Large intestine (tissue), 3 donors: ENCODE results near the gene PDZD2. TPM values are rescaled to one million over a fixed set of nuclear protein-coding genes. Genes with fewer than 3 reads are reported as not detected.

ENCODE experiments used
- DNase-seq, 2 donors: peaks; one replicate each; pipeline versions ENCODE4 v3.0.0 to v3.0.0-alpha.2; 2013
- H3K27ac ChIP-seq: one replicate; pipeline ENCODE4 v1.5.1; 2013; ENCODE audit warnings: low read length
- H3K27me3 ChIP-seq: 2 replicates; pipeline ENCODE4 v1.6.1; 2013; ENCODE audit warnings: low read length; ENCODE audit not compliant: control insufficient read depth, insufficient read depth
- H3K36me3 ChIP-seq: 2 replicates; pipeline ENCODE4 v1.6.1; 2013; ENCODE audit warnings: low read length; ENCODE audit not compliant: control insufficient read depth, insufficient read depth
- H3K4me1 ChIP-seq: one replicate; pipeline ENCODE4 v1.6.1; 2013; ENCODE audit warnings: low read length; ENCODE audit not compliant: control insufficient read depth, insufficient read depth
- H3K4me3 ChIP-seq: one replicate; pipeline ENCODE4 v1.5.1; 2013; ENCODE audit warnings: low read length
- H3K9me3 ChIP-seq: one replicate; pipeline ENCODE4 v1.6.1; 2013; ENCODE audit warnings: mild to moderate bottlenecking, low read depth, low read length, moderate library complexity; ENCODE audit not compliant: control insufficient read depth
- WGBS: methylation state at CpG from one replicate; pipeline ENCODE4 v1.1.5; 2013; ENCODE audit warnings: low lambda C conversion rate; ENCODE audit not compliant: insufficient coverage; 5-methylcytosine and 5-hydroxymethylcytosine counted together
- polyA plus RNA-seq: library from polyadenylated mRNA; unstranded; fragments of 120-200 nt; gene quantifications from one replicate; pipeline ENCODE4 v1.2.1, GENCODE V29; 2013

The PDZD2 gene
- polyA plus RNA-seq, 1 donor: 4.7 TPM

GRCh38 chr5:31656806-31657205 lies 17.9 kb downstream of the PDZD2 start:
- no peaks in the 10 kb centered on the region for H3K9me3 ChIP-seq
- H3K4me1 ChIP-seq: no peaks in the 10 kb centered on the region
- H3K27ac ChIP-seq: no peak overlapping the region
- no peak overlapping the region for H3K4me3 ChIP-seq
- no peak for DNase-seq
- peaks cover 2% of the 10 kb centered on the region for H3K27me3 ChIP-seq
- no peaks in the 10 kb centered on the region for H3K36me3 ChIP-seq
- WGBS: no CpG with 5 or more reads among the region's 4 CpGs

GRCh38 chr5:31657315-31657979 lies 18.5 kb downstream of the PDZD2 start:
- Histone ChIP-seq H3K36me3 (no peaks in the 10 kb centered on the region), H3K27ac (no peak overlapping the region), H3K9me3 (no peaks in the 10 kb centered on the region), H3K4me3 (no peak overlapping the region), H3K4me1 (no peaks in the 10 kb centered on the region), H3K27me3 (peaks cover 2% of the 10 kb centered on the region)
- no peak for DNase-seq
- WGBS: 100% methylated on average over 7 of the region's 11 CpGs

GRCh38 chr5:31661257-31661656 lies 22.3 kb downstream of the PDZD2 start:
- Histone ChIP-seq H3K9me3 (no peaks in the 10 kb centered on the region), H3K4me1 (no peaks in the 10 kb centered on the region), H3K27me3 (peaks cover 2% of the 10 kb centered on the region), H3K27ac (no peak overlapping the region), H3K36me3 (no peaks in the 10 kb centered on the region), H3K4me3 (no peak overlapping the region)
- no CpG with 5 or more reads among the region's 4 CpGs for WGBS
- no peak for DNase-seq

DNA sequence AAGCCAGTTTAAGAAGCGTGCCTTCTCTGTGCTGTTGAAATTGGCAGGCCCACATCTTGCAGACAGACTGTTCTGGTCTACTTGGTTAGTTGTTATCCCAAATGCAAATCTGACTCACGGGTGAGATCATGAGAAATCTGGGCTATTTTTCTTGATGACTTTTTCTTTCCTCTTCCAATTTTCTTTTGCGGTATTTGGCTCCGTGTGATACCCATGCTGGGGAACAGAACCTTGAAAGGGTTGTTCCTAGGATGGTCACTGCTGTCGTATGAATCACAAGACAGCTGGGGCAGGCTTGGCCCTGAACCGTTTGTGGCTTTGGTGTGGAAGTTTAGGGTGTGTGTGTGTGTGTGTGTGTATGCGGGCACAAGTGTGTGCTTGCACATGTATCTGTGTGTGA lies 24.6 kb downstream of the PDZD2 start:
- no CpG with 5 or more reads among the region's 7 CpGs for WGBS
- no peaks in the 10 kb centered on the region for H3K9me3 ChIP-seq
- H3K27me3 ChIP-seq: no peaks in the 10 kb centered on the region
- H3K27ac ChIP-seq: no peak overlapping the region
- H3K4me3 ChIP-seq: no peak overlapping the region
- DNase-seq: no peak
- H3K4me1 ChIP-seq: no peaks in the 10 kb centered on the region
- no peaks in the 10 kb centered on the region for H3K36me3 ChIP-seq

GRCh38 chr5:31664566-31664965 lies 25.6 kb downstream of the PDZD2 start:
- Histone ChIP-seq H3K36me3 (no peaks in the 10 kb centered on the region), H3K4me3 (no peak overlapping the region), H3K4me1 (no peaks in the 10 kb centered on the region), H3K9me3 (no peaks in the 10 kb centered on the region), H3K27ac (no peak overlapping the region), H3K27me3 (no peaks in the 10 kb centered on the region)
- DNase-seq: peak in 1 of 2 donors; percentile 26
- 96% methylated on average over 4 of the region's 8 CpGs for WGBS

DNA sequence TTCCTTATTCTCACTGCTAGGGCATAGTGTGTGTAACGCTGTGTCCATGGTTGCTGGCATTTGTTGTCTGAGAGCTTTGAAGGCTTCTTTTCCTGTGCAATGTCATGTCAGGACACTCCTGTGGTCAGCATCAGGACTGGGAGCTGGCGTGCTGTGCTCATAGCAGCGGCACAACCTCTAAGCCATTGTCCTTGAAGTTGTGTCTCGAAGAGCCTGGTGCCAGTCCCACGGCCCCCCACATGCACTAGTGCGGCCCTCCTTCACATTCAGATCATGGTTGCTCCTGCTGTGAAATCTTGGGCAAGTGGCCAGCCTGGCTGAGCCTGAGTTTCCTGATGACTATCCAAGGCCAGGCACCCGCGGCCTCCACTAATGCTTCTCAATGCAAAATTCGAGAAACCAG lies 32.4 kb downstream of the PDZD2 start:
- Histone ChIP-seq H3K27me3 (peaks cover 2% of the 10 kb centered on the region), H3K9me3 (no peaks in the 10 kb centered on the region), H3K4me1 (no peaks in the 10 kb centered on the region), H3K4me3 (no peak overlapping the region), H3K27ac (no peak overlapping the region), H3K36me3 (no peaks in the 10 kb centered on the region)
- no peak for DNase-seq
- WGBS: no CpG with 5 or more reads among the region's 9 CpGs

DNA sequence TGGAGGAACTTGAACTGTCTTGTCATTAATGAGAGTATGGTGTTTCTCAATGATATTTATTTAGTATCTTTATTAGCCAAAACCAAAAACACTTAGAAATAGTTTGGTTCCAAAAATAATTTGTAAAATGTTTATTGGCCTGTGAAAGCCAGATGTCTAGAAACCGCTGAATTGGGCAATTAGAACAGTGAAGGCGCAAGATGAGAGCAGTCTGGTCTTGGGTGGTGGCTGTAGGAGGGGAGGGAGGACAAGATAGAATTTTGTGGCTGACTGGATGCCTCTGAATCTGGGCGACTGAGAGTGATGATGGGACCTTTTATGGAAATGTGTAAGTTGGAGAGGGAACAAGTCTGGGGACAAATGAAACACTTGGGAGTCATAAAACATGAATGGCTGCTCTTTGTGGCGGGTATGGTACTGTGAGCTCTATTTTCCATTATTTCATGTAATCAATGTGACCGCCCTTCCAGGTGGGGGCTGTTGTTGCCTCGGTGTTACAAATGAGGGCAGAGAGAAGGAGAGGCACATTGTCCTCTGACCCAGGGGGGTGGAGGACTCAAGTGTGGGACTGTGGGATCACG lies 35.5 kb downstream of the PDZD2 start:
- no peak overlapping the region for H3K4me3 ChIP-seq
- H3K36me3 ChIP-seq: no peaks in the 10 kb centered on the region
- no peak for DNase-seq
- no CpG with 5 or more reads among the region's 7 CpGs for WGBS
- H3K27ac ChIP-seq: no peak overlapping the region
- H3K4me1 ChIP-seq: no peaks in the 10 kb centered on the region
- H3K9me3 ChIP-seq: no peaks in the 10 kb centered on the region
- H3K27me3 ChIP-seq: peaks cover 2% of the 10 kb centered on the region

DNA sequence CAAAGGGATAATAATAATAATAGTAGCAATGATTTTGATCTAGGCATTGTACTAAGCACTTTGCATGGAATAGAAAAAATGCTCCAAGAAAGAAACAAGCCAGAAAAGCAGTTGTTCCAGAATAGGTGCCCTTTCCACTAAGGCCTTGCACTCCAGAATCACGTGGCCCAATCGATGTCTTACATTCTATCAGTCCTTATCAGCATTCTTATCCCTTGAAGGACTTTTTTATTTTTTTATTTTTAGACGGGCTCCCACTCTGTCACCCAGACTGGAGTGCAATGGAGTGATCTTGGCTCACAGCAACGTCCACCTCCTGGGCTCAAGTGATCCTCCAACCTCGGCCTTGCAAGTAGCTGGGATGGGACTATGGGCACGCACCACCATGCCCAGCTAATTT lies 36.5 kb downstream of the PDZD2 start:
- peaks cover 2% of the 10 kb centered on the region for H3K27me3 ChIP-seq
- WGBS: no CpG with 5 or more reads among the region's 6 CpGs
- H3K4me1 ChIP-seq: no peaks in the 10 kb centered on the region
- H3K36me3 ChIP-seq: no peaks in the 10 kb centered on the region
- no peaks in the 10 kb centered on the region for H3K9me3 ChIP-seq
- H3K4me3 ChIP-seq: no peak overlapping the region
- DNase-seq: no peak
- no peak overlapping the region for H3K27ac ChIP-seq

- Histone ChIP-seq H3K4me1 (no peaks in the 10 kb centered on the region), H3K27me3 (no peaks in the 10 kb centered on the region), H3K36me3 (no peaks in the 10 kb centered on the region), H3K27ac (no peak overlapping the region), H3K4me3 (no peak overlapping the region), H3K9me3 (no peaks in the 10 kb centered on the region)
- WGBS: no CpG with 5 or more reads among the region's 6 CpGs
- DNase-seq: no peak
These were observed 39.2 kb downstream of the PDZD2 start for GRCh38 chr5:31678180-31678579.

GRCh38 chr5:31680528-31680927 lies 41.6 kb downstream of the PDZD2 start:
- Histone ChIP-seq H3K27me3 (no peaks in the 10 kb centered on the region), H3K4me1 (no peaks in the 10 kb centered on the region), H3K9me3 (no peaks in the 10 kb centered on the region), H3K36me3 (no peaks in the 10 kb centered on the region), H3K27ac (no peak overlapping the region), H3K4me3 (no peak overlapping the region)
- DNase-seq: no peak
- WGBS: no CpG with 5 or more reads among the region's 12 CpGs

DNA sequence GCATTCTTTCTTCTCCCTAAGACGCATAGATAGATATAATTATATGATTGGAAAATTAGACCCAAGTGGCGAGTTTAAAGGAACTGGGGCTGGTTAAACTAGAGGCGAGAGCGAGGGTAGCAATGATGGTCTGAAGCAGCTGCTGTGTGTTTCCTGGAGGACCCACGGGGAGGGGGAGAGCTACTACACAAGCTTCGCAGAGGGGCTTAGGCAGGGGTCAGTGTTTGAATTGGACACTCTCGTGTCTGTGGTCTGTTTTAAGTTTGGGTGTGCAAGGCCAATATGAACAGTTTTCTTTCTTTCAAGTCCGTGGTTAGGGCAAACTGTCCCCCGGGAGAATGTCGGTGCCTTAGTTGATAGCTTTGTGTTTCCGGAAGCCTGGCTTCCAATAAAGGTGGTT lies 43.1 kb downstream of the PDZD2 start:
- Histone ChIP-seq H3K9me3 (no peaks in the 10 kb centered on the region), H3K27me3 (no peaks in the 10 kb centered on the region), H3K4me3 (no peak overlapping the region), H3K4me1 (no peaks in the 10 kb centered on the region), H3K27ac (no peak overlapping the region), H3K36me3 (no peaks in the 10 kb centered on the region)
- WGBS: no CpG with 5 or more reads among the region's 11 CpGs
- DNase-seq: no peak
